GM23338 (cell line): Measurements from ENCODE around the gene NDUFB1. TPM values are rescaled to one million over a fixed set of nuclear protein-coding genes. Genes with fewer than 3 reads are reported as not detected.

Experiments used
- ATAC-seq: fragments of 200-7000 bp; cut with Tn5 transposase; 3 replicates; pipeline ENCODE4 v1.9.1; 2020
- DNase-seq: peaks from one replicate; pipeline ENCODE4 v3.0.0-alpha.2; 2015; ENCODE audit warnings: low spot score
- H2AFZ ChIP-seq: fragments of 200-600 bp; sonication (generic); 2 replicates; pipeline ENCODE4 v1.8.0; 2016; ENCODE audit warnings: antibody characterized with exemption, mild to moderate bottlenecking, moderate library complexity
- H3F3A ChIP-seq: fragments of 200-600 bp; sonication (generic); replicated peaks from 2 replicates; pipeline ENCODE4 v1.8.0; 2017; ENCODE audit warnings: antibody characterized with exemption, mixed run types, low read depth
- H3K27ac ChIP-seq: fragments of 200-600 bp; sonication (generic); 2 replicates; pipeline ENCODE4 v1.6.1; 2016; ENCODE audit warnings: low read depth
- H3K27me3 ChIP-seq: fragments of 200-600 bp; sonication (generic); 2 replicates; pipeline ENCODE4 v1.8.0; 2016; ENCODE audit warnings: mild to moderate bottlenecking, mixed run types, moderate library complexity; ENCODE audit not compliant: insufficient read depth
- H3K36me3 ChIP-seq: fragments of 200-600 bp; sonication (generic); 2 replicates; pipeline ENCODE4 v1.8.0; 2016; ENCODE audit warnings: mild to moderate bottlenecking; ENCODE audit not compliant: insufficient read depth
- H3K4me1 ChIP-seq: fragments of 200-600 bp; sonication (generic); 2 replicates; pipeline ENCODE4 v1.8.0; 2016; ENCODE audit warnings: mild to moderate bottlenecking, moderate library complexity; ENCODE audit not compliant: insufficient read depth
- H3K4me2 ChIP-seq: fragments of 200-600 bp; sonication (generic); 2 replicates; pipeline ENCODE4 v1.7.1; 2017; ENCODE audit warnings: mixed run types
- H3K4me3 ChIP-seq: fragments of 200-600 bp; sonication (generic); 2 replicates; pipeline ENCODE4 v1.6.1; 2016; ENCODE audit warnings: mixed run types
- H3K79me2 ChIP-seq: fragments of 200-600 bp; sonication (generic); replicated peaks from 2 replicates; pipeline ENCODE4 v1.8.0; 2017; ENCODE audit warnings: mild to moderate bottlenecking; ENCODE audit not compliant: insufficient read depth
- H3K9me2 ChIP-seq: fragments of 200-600 bp; sonication (generic); 2 replicates; pipeline ENCODE4 v1.8.0; 2017; ENCODE audit not compliant: insufficient read depth
- H4K20me1 ChIP-seq: fragments of 200-600 bp; sonication (generic); replicated peaks from 2 replicates; pipeline ENCODE4 v1.8.0; 2017; ENCODE audit warnings: mild to moderate bottlenecking; ENCODE audit not compliant: insufficient read depth
- H3K27ac Mint-ChIP-seq: 2 replicates; pipeline ENCODE4 v1.8.0; 2020; ENCODE audit warnings: inconsistent platforms, mild to moderate bottlenecking, moderate library complexity, mixed read lengths
- H3K27me3 Mint-ChIP-seq: 3 replicates; pipeline ENCODE4 v1.8.0; 2022; ENCODE audit warnings: low read depth, mild to moderate bottlenecking, moderate library complexity, mixed read lengths, inconsistent platforms; ENCODE audit not compliant: insufficient read depth, poor library complexity
- H3K36me3 Mint-ChIP-seq: 3 replicates; pipeline ENCODE4 v1.8.0; 2021; ENCODE audit warnings: low read depth, mild to moderate bottlenecking, inconsistent platforms, moderate library complexity, mixed read lengths
- H3K4me1 Mint-ChIP-seq: 3 replicates; pipeline ENCODE4 v1.8.0; 2020; ENCODE audit warnings: mild to moderate bottlenecking, inconsistent platforms, mixed read lengths
- H3K4me3 Mint-ChIP-seq: 3 replicates; pipeline ENCODE4 v1.8.0; 2021; ENCODE audit warnings: moderate library complexity, mild to moderate bottlenecking, inconsistent platforms, mixed read lengths
- H3K9me3 Mint-ChIP-seq: 3 replicates; pipeline ENCODE4 v1.8.0; 2020; ENCODE audit warnings: moderate library complexity, mild to moderate bottlenecking, inconsistent platforms, mixed read lengths
- CREB1 ChIP-seq: fragments of 250-450 bp; sonication (Bioruptor Pico); IDR thresholded peaks from 2 replicates; pipeline ENCODE4 v1.5.0; 2020; ENCODE audit warnings: low read depth, mild to moderate bottlenecking, moderate library complexity
- JUNB ChIP-seq: IDR thresholded peaks from one replicate; pipeline ENCODE4 v1.6.1; 2016; ENCODE audit warnings: antibody characterized with exemption; ENCODE audit not compliant: unreplicated experiment
- NANOG ChIP-seq: IDR thresholded peaks from 2 replicates; pipeline ENCODE4 v1.6.1; 2016; ENCODE audit warnings: antibody characterized with exemption, borderline replicate concordance
- polyA plus RNA-seq: library from polyadenylated mRNA; unstranded; fragments of >200 nt; fragmentation: Nextera tagmentation; extraction: Ambion mirVana; gene quantifications from 2 replicates; pipeline ENCODE4 v1.2.1, GENCODE V29; 2016
- total RNA-seq: library from RNA; depleted of rRNA; stranded (reverse); fragments of >200 nt; shearing (Covaris generic); gene quantifications from 2 replicates; pipeline ENCODE4 v1.2.3, GENCODE V29; 2014
- TF ChIP-seq, protein P1 (sequence below), 2 experiments: fragments of 200-600 bp in 1 of 2; sonication (generic) in 1 of 2; conservative IDR thresholded peaks; 2 replicates each; pipeline versions ENCODE4 v1.5.1 to v1.6.1; 2016 to 2017; ENCODE audit warnings: antibody characterized with exemption in 2 of 2, low read depth in 2 of 2, mild to moderate bottlenecking in 2 of 2, moderate library complexity in 1 of 2
- TF ChIP-seq, protein P2 (sequence below): fragments of 250-450 bp; sonication (Bioruptor Pico); IDR thresholded peaks from 2 replicates; pipeline ENCODE4 v1.5.0; 2020; ENCODE audit warnings: mild to moderate bottlenecking, moderate library complexity

Gene NDUFB1
- total and polyA plus RNA-seq, 2 experiments from 2014 or later, result 134 to 876 TPM

DNA sequence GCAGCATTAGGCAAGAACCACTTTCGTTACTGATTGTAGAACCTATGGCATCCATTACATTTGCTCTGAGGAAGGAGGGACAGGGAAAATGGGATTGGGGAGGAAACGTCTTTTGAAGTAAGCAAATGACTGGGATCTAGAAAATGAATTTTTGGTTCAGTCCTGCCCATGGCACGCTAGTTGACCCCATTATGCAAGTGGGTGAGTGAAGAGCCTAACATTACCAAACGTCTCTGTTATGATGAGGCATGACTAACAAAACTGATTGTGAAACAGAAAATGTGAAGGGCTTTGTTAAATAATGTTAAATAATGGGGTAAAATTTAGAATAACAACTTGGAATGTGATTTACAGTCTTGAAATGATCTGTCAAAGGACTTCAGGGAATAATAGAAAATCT, 39.1 kb upstream of the NDUFB1 start (continued):
- TF ChIP-seq, protein P1, sequence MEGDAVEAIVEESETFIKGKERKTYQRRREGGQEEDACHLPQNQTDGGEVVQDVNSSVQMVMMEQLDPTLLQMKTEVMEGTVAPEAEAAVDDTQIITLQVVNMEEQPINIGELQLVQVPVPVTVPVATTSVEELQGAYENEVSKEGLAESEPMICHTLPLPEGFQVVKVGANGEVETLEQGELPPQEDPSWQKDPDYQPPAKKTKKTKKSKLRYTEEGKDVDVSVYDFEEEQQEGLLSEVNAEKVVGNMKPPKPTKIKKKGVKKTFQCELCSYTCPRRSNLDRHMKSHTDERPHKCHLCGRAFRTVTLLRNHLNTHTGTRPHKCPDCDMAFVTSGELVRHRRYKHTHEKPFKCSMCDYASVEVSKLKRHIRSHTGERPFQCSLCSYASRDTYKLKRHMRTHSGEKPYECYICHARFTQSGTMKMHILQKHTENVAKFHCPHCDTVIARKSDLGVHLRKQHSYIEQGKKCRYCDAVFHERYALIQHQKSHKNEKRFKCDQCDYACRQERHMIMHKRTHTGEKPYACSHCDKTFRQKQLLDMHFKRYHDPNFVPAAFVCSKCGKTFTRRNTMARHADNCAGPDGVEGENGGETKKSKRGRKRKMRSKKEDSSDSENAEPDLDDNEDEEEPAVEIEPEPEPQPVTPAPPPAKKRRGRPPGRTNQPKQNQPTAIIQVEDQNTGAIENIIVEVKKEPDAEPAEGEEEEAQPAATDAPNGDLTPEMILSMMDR (conservative IDR thresholded peaks at IDR 0.05; ENCODE audit: low read depth in 2 of 2), result no peak

DNA sequence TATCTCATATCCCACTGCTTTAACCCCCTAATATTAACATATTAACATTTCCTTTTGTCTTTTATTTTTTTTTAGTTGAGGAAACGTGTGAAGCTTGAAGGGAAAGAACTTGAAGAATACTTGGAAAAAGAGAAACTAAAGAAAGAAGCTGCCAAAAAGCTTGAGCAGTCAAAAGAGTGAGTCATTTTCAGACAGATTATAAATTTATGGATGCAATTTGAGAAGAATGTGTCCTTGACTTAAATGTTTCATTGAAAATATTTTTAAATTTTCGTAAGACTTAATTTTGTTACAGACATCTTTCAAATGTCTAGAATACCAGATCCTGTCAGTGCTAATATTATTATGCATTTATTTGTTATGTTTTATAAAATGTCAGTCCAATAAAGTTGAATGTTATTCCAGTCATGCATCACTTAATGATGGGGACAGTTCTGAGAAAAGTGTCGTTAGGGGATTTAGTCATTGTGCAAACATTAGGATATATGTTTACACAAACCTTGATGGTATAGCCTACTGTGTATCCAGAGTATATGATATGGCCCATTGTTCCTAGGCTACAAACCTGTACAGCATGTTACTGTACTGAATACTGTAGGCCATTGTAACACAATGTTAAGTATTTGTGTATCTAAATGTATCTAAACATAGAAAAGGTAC, 32.9 kb upstream of the NDUFB1 start:
- Mint-ChIP-seq H3K27me3 (peaks cover 1% of the 10 kb centered on the region), H3K4me3 (no peak overlapping the region), H3K36me3 (peaks cover 64% of the 10 kb centered on the region), H3K4me1 (no peaks in the 10 kb centered on the region), H3K27ac (no peak overlapping the region), H3K9me3 (no peaks in the 10 kb centered on the region)
- Histone ChIP-seq H3F3A (no peaks in the 10 kb centered on the region), H3K79me2 (peaks cover 6% of the 10 kb centered on the region; the same call in 1 of the 2 replicates), H3K9me2 (no peaks in the 10 kb centered on the region), H2AFZ (no peak overlapping the region), H3K27me3 (no peaks in the 10 kb centered on the region), H3K4me1 (no peaks in the 10 kb centered on the region), H3K4me2 (no peak overlapping the region), H3K36me3 (peaks cover 44% of the 10 kb centered on the region), H3K4me3 (no peak overlapping the region), H4K20me1 (peaks cover 12% of the 10 kb centered on the region; the same call in 1 of the 2 replicates), H3K27ac (no peak overlapping the region)
- DNase-seq (no peak), ATAC-seq (no peak)
- TF ChIP-seq JUNB (no peak), NANOG (no peak), CREB1 (CRISPR knock-in tag) (no peak)
- TF ChIP-seq, protein P1 (conservative IDR thresholded peaks at IDR 0.05; ENCODE audit: low read depth in 2 of 2), result no peak
- TF ChIP-seq, protein P2, sequence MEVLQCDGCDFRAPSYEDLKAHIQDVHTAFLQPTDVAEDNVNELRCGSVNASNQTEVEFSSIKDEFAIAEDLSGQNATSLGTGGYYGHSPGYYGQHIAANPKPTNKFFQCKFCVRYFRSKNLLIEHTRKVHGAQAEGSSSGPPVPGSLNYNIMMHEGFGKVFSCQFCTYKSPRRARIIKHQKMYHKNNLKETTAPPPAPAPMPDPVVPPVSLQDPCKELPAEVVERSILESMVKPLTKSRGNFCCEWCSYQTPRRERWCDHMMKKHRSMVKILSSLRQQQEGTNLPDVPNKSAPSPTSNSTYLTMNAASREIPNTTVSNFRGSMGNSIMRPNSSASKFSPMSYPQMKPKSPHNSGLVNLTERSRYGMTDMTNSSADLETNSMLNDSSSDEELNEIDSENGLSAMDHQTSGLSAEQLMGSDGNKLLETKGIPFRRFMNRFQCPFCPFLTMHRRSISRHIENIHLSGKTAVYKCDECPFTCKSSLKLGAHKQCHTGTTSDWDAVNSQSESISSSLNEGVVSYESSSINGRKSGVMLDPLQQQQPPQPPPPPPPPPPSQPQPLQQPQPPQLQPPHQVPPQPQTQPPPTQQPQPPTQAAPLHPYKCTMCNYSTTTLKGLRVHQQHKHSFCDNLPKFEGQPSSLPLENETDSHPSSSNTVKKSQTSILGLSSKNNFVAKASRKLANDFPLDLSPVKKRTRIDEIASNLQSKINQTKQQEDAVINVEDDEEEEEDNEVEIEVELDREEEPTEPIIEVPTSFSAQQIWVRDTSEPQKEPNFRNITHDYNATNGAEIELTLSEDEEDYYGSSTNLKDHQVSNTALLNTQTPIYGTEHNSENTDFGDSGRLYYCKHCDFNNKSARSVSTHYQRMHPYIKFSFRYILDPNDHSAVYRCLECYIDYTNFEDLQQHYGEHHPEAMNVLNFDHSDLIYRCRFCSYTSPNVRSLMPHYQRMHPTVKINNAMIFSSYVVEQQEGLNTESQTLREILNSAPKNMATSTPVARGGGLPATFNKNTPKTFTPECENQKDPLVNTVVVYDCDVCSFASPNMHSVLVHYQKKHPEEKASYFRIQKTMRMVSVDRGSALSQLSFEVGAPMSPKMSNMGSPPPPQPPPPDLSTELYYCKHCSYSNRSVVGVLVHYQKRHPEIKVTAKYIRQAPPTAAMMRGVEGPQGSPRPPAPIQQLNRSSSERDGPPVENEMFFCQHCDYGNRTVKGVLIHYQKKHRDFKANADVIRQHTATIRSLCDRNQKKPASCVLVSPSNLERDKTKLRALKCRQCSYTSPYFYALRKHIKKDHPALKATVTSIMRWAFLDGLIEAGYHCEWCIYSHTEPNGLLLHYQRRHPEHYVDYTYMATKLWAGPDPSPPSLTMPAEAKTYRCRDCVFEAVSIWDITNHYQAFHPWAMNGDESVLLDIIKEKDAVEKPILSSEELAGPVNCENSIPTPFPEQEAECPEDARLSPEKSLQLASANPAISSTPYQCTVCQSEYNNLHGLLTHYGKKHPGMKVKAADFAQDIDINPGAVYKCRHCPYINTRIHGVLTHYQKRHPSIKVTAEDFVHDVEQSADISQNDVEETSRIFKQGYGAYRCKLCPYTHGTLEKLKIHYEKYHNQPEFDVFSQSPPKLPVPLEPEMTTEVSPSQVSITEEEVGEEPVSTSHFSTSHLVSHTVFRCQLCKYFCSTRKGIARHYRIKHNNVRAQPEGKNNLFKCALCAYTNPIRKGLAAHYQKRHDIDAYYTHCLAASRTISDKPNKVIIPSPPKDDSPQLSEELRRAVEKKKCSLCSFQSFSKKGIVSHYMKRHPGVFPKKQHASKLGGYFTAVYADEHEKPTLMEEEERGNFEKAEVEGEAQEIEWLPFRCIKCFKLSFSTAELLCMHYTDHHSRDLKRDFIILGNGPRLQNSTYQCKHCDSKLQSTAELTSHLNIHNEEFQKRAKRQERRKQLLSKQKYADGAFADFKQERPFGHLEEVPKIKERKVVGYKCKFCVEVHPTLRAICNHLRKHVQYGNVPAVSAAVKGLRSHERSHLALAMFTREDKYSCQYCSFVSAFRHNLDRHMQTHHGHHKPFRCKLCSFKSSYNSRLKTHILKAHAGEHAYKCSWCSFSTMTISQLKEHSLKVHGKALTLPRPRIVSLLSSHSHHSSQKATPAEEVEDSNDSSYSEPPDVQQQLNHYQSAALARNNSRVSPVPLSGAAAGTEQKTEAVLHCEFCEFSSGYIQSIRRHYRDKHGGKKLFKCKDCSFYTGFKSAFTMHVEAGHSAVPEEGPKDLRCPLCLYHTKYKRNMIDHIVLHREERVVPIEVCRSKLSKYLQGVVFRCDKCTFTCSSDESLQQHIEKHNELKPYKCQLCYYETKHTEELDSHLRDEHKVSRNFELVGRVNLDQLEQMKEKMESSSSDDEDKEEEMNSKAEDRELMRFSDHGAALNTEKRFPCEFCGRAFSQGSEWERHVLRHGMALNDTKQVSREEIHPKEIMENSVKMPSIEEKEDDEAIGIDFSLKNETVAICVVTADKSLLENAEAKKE (CRISPR knock-in tag), result no peak
